ENCODE data around the gene GRIN2A.

DNA sequence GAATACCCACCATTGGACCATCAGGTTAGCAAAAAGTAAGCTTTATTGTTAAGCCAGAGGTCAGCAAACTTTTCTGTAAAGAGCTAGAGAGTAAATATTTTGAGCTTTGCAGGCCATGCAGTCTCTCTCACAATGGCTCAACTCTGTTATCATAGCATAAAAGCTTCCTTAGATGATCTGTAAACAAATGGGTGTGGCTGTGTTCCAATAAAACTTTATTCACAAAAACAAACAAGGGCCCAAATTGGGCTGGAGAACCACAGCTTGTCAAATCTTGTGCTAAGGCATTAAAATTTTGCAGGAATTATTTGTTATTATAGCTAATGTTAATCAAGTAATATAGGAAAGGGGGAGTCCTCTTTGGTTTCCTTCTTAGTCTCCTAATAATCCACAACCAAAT, 153.6 kb downstream of the GRIN2A start:
- no peak for TF ChIP-seq EZH2 (IDR thresholded peaks at IDR 0.05; ENCODE audit: borderline replicate concordance, insufficient read depth, low read depth, low read length, poor library complexity, severe bottlenecking)
- TF ChIP-seq, protein P1, sequence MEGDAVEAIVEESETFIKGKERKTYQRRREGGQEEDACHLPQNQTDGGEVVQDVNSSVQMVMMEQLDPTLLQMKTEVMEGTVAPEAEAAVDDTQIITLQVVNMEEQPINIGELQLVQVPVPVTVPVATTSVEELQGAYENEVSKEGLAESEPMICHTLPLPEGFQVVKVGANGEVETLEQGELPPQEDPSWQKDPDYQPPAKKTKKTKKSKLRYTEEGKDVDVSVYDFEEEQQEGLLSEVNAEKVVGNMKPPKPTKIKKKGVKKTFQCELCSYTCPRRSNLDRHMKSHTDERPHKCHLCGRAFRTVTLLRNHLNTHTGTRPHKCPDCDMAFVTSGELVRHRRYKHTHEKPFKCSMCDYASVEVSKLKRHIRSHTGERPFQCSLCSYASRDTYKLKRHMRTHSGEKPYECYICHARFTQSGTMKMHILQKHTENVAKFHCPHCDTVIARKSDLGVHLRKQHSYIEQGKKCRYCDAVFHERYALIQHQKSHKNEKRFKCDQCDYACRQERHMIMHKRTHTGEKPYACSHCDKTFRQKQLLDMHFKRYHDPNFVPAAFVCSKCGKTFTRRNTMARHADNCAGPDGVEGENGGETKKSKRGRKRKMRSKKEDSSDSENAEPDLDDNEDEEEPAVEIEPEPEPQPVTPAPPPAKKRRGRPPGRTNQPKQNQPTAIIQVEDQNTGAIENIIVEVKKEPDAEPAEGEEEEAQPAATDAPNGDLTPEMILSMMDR (IDR thresholded peaks at IDR 0.05), result no peak
